Measurements from ENCODE around the gene MFSD12.

- no peak for TF ChIP-seq EZH2phosphoT487 (IDR thresholded peaks at IDR 0.05; ENCODE audit: insufficient read depth, low read depth)
- TF ChIP-seq EZH2 (IDR thresholded peaks at IDR 0.05; ENCODE audit: insufficient read depth, poor library complexity, severe bottlenecking): no peak
Measured at GRCh38 chr19:3516675-3517207, 40.6 kb downstream of the MFSD12 start.
